Spleen (tissue), 7 donors: Measurements from ENCODE around the gene CHID1.

Experiments
- CTCF ChIP-seq, 11 experiments: fragments of 200-600 bp in 7 of 11; fragments of 450-650 bp in 4 of 11; sonication (generic) in 4 of 11; IDR thresholded peaks in 8 of 11; conservative IDR thresholded peaks in 3 of 11; 1 replicate in 7 of 11; 2 replicates in 4 of 11; pipeline versions ENCODE4 v1.4.0 to v1.8.0; 2016 to 2021; ENCODE audit warnings: antibody characterized with exemption in 11 of 11, inconsistent platforms in 4 of 11, mild to moderate bottlenecking in 1 of 11
- POLR2A ChIP-seq, 3 donors: fragments of 450-650 bp; IDR thresholded peaks; one replicate each; pipeline ENCODE4 v1.5.1; 2017; ENCODE audit warnings: antibody characterized with exemption in 3 of 3, mild to moderate bottlenecking in 1 of 3
- POLR2AphosphoS5 ChIP-seq, 3 donors: sonication (generic); formaldehyde crosslinking; IDR thresholded peaks; one replicate each; pipeline ENCODE4 v1.5.1; 2017; ENCODE audit warnings: antibody characterized with exemption in 3 of 3
- donor health status: DM: no; HTN: no; CAD: no; lungs with moderate emphysema.
- donor health status: DM: no; HTN: no; CAD: no.
- donor health status: DM: no; HTN: no; CAD: no.

- TF ChIP-seq POLR2AphosphoS5 (IDR thresholded peaks at IDR 0.05) (no peak), CTCF (IDR thresholded peaks at IDR 0.05 in 8 of 11, conservative IDR thresholded peaks at IDR 0.05 in 3 of 11) (no peak), POLR2A (IDR thresholded peaks at IDR 0.05) (no peak)
Observed at GRCh38 chr11:923691-924405, 13.2 kb upstream of the CHID1 start.
